CD4-positive, CD25-positive, alpha-beta regulatory T cell (primary cell): ENCODE results near the gene EFHC1. TPM values are rescaled to one million over a fixed set of nuclear protein-coding genes. Genes with fewer than 3 reads are reported as not detected.

Experiments used
- ATAC-seq, 2 donors: fragments of 150-1000 bp; cut with Tn5 transposase; one replicate each; pipeline ENCODE4 v1.10.0; 2021; ENCODE audit warnings: low read depth in 2 of 2, moderate number of reproducible peaks in 2 of 2, moderate library complexity in 1 of 2
- DNase-seq, 3 donors: peaks; one replicate each; pipeline versions ENCODE4 v3.0.0 to v3.0.0-alpha.2; 2012 to 2022; ENCODE audit warnings: mixed read lengths in 1 of 3
- H3K27ac ChIP-seq: one replicate; pipeline ENCODE4 v1.7.0; 2013; ENCODE audit warnings: mild to moderate bottlenecking, low read length; ENCODE audit not compliant: insufficient read depth, poor library complexity, severe bottlenecking
- H3K27me3 ChIP-seq: one replicate; pipeline ENCODE4 v1.7.0; 2013; ENCODE audit warnings: low read length; ENCODE audit not compliant: control insufficient read depth, insufficient read depth
- H3K36me3 ChIP-seq: one replicate; pipeline ENCODE4 v1.7.0; 2013; ENCODE audit warnings: mild to moderate bottlenecking, low read length, moderate library complexity; ENCODE audit not compliant: control insufficient read depth, insufficient read depth
- H3K4me1 ChIP-seq: 2 replicates; pipeline ENCODE4 v1.7.0; 2013; ENCODE audit warnings: mild to moderate bottlenecking, low read length; ENCODE audit not compliant: insufficient read depth, control insufficient read depth, poor library complexity, severe bottlenecking
- H3K4me3 ChIP-seq: one replicate; pipeline ENCODE4 v1.7.0; 2013; ENCODE audit warnings: low read depth, mild to moderate bottlenecking, low read length, moderate library complexity
- H3K9me3 ChIP-seq, 2 experiments: 1 replicate in 1 of 2; 2 replicates in 1 of 2; pipeline ENCODE4 v1.7.0; 2013; ENCODE audit warnings: low read length in 2 of 2, mild to moderate bottlenecking in 1 of 2, moderate library complexity in 1 of 2; ENCODE audit not compliant: control insufficient read depth in 2 of 2
- H3K27ac Mint-ChIP-seq, 3 donors: one replicate each; pipeline ENCODE4 v1.8.0; 2020 to 2022; ENCODE audit warnings: mild to moderate bottlenecking in 3 of 3, mixed read lengths in 3 of 3, moderate library complexity in 2 of 3
- H3K27me3 Mint-ChIP-seq: one replicate; pipeline ENCODE4 v1.8.0; 2022; ENCODE audit warnings: mild to moderate bottlenecking, mixed read lengths
- H3K36me3 Mint-ChIP-seq: one replicate; pipeline ENCODE4 v1.8.0; 2020; ENCODE audit warnings: mixed read lengths
- H3K4me1 Mint-ChIP-seq, 4 donors: one replicate each; pipeline ENCODE4 v1.8.0; 2020 to 2022; ENCODE audit warnings: mixed read lengths in 4 of 4, mild to moderate bottlenecking in 1 of 4
- H3K4me3 Mint-ChIP-seq, 4 donors: one replicate each; pipeline ENCODE4 v1.8.0; 2020 to 2022; ENCODE audit warnings: mild to moderate bottlenecking in 4 of 4, mixed read lengths in 4 of 4, moderate library complexity in 3 of 4
- H3K9me3 Mint-ChIP-seq, 7 donors: one replicate each; pipeline ENCODE4 v1.8.0; 2020 to 2022; ENCODE audit warnings: mixed read lengths in 7 of 7, mild to moderate bottlenecking in 3 of 7, moderate library complexity in 2 of 7
- polyA plus RNA-seq, 4 donors: library from polyadenylated mRNA; unstranded; fragments of 300-500 nt; fragmentation: Illumina TruSeq; gene quantifications; one replicate each; pipeline ENCODE4 v1.2.3, GENCODE V29; 2021
- total RNA-seq: library from RNA; stranded (reverse); gene quantifications from one replicate; pipeline ENCODE4 v1.2.3, GENCODE V29; 2022

EFHC1 gene
- total and polyA plus RNA-seq, 5 donors from 2014 or later, result 0.32 to 4.4 (median 2.1) TPM; not detected in 1

GRCh38 chr6:52511163-52511562 lies 91.0 kb downstream of the EFHC1 start:
- no peaks in the 10 kb centered on the region for H3K27me3 Mint-ChIP-seq
- no peak for ATAC-seq
- peaks cover 68% of the 10 kb centered on the region for H3K36me3 Mint-ChIP-seq
- Histone ChIP-seq H3K27me3 (no peaks in the 10 kb centered on the region), H3K4me3 (no peak overlapping the region), H3K4me1 (no peaks in the 10 kb centered on the region), H3K36me3 (peaks cover 51% of the 10 kb centered on the region), H3K9me3 (no peaks in the 10 kb centered on the region), H3K27ac (no peak overlapping the region)
- H3K4me1 Mint-ChIP-seq, result peaks cover 0 to 7% (median 2%) of the 10 kb centered on the region in 4 donors
- H3K9me3 Mint-ChIP-seq, result no peaks in the 10 kb centered on the region
- no peak overlapping the region for H3K27ac Mint-ChIP-seq
- no peak overlapping the region for H3K4me3 Mint-ChIP-seq
- no peak for DNase-seq

- Histone ChIP-seq H3K36me3 (peaks cover 49% of the 10 kb centered on the region), H3K4me3 (no peak overlapping the region), H3K27ac (no peak overlapping the region), H3K27me3 (no peaks in the 10 kb centered on the region), H3K4me1 (no peaks in the 10 kb centered on the region), H3K9me3 (no peaks in the 10 kb centered on the region)
- H3K27me3 Mint-ChIP-seq, result no peaks in the 10 kb centered on the region
- no peaks in the 10 kb centered on the region for H3K9me3 Mint-ChIP-seq
- ATAC-seq, result no peak
- H3K36me3 Mint-ChIP-seq, result peaks cover 66% of the 10 kb centered on the region
- DNase-seq, result no peak
- no peak overlapping the region for H3K4me3 Mint-ChIP-seq
- no peak overlapping the region for H3K27ac Mint-ChIP-seq
- peaks cover 0 to 4% (median 2%) of the 10 kb centered on the region in 4 donors for H3K4me1 Mint-ChIP-seq
Measured at GRCh38 chr6:52511572-52512151, 91.5 kb downstream of the EFHC1 start.

GRCh38 chr6:52512199-52512598 lies 92.1 kb downstream of the EFHC1 start:
- H3K27me3 Mint-ChIP-seq, result no peaks in the 10 kb centered on the region
- H3K4me1 Mint-ChIP-seq, result peaks cover 0 to 4% (median 2%) of the 10 kb centered on the region in 4 donors
- no peak overlapping the region for H3K4me3 Mint-ChIP-seq
- H3K9me3 ChIP-seq, result no peaks in the 10 kb centered on the region
- H3K36me3 Mint-ChIP-seq, result peaks cover 63% of the 10 kb centered on the region
- H3K27ac ChIP-seq, result no peak overlapping the region
- H3K27ac Mint-ChIP-seq, result peak overlapping the region in 1 of 3 donors; percentile 31
- H3K27me3 ChIP-seq, result no peaks in the 10 kb centered on the region
- no peak for DNase-seq
- H3K4me3 ChIP-seq, result no peak overlapping the region
- H3K36me3 ChIP-seq, result peaks cover 47% of the 10 kb centered on the region
- no peak for ATAC-seq
- no peaks in the 10 kb centered on the region for H3K9me3 Mint-ChIP-seq
- no peaks in the 10 kb centered on the region for H3K4me1 ChIP-seq

GRCh38 chr6:52513464-52513863 lies 93.3 kb downstream of the EFHC1 start:
- Histone ChIP-seq H3K27ac (no peak overlapping the region), H3K9me3 (no peaks in the 10 kb centered on the region), H3K36me3 (peaks cover 36% of the 10 kb centered on the region), H3K4me1 (no peaks in the 10 kb centered on the region), H3K4me3 (no peak overlapping the region), H3K27me3 (no peaks in the 10 kb centered on the region)
- Mint-ChIP-seq H3K27me3 (no peaks in the 10 kb centered on the region), H3K27ac (no peak overlapping the region), H3K9me3 (no peaks in the 10 kb centered on the region), H3K4me1 (peaks cover 0 to 4% (median 2%) of the 10 kb centered on the region in 4 donors), H3K4me3 (no peak overlapping the region), H3K36me3 (peaks cover 54% of the 10 kb centered on the region)
- ATAC-seq (no peak), DNase-seq (no peak)

GRCh38 chr6:52513896-52514295 lies 93.8 kb downstream of the EFHC1 start:
- Histone ChIP-seq H3K4me3 (no peak overlapping the region), H3K36me3 (peaks cover 35% of the 10 kb centered on the region), H3K27ac (no peak overlapping the region), H3K9me3 (no peaks in the 10 kb centered on the region), H3K4me1 (no peaks in the 10 kb centered on the region), H3K27me3 (no peaks in the 10 kb centered on the region)
- Mint-ChIP-seq H3K27me3 (no peaks in the 10 kb centered on the region), H3K4me1 (peaks cover 0 to 6% (median 2%) of the 10 kb centered on the region in 4 donors), H3K4me3 (no peak overlapping the region), H3K9me3 (no peaks in the 10 kb centered on the region), H3K27ac (no peak overlapping the region), H3K36me3 (peaks cover 54% of the 10 kb centered on the region)
- ATAC-seq (no peak), DNase-seq (no peak)

- ATAC-seq (no peak), DNase-seq (no peak)
- no peak overlapping the region for H3K4me3 ChIP-seq
- H3K9me3 ChIP-seq, result no peaks in the 10 kb centered on the region
- H3K4me1 ChIP-seq, result no peaks in the 10 kb centered on the region
- no peak overlapping the region for H3K27ac Mint-ChIP-seq
- H3K27me3 Mint-ChIP-seq, result no peaks in the 10 kb centered on the region
- no peaks in the 10 kb centered on the region for H3K27me3 ChIP-seq
- H3K4me1 Mint-ChIP-seq, result peaks cover 0 to 10% (median 2%) of the 10 kb centered on the region in 4 donors
- no peak overlapping the region for H3K4me3 Mint-ChIP-seq
- peaks cover 29% of the 10 kb centered on the region for H3K36me3 ChIP-seq
- no peaks in the 10 kb centered on the region for H3K9me3 Mint-ChIP-seq
- no peak overlapping the region for H3K27ac ChIP-seq
- peaks cover 54% of the 10 kb centered on the region for H3K36me3 Mint-ChIP-seq
Measured at GRCh38 chr6:52514514-52514913, 94.4 kb downstream of the EFHC1 start.

- ATAC-seq, result no peak
- Mint-ChIP-seq H3K4me3 (no peak overlapping the region), H3K27ac (no peak overlapping the region)
Measured at GRCh38 chr6:52515219-52515960, 95.2 kb downstream of the EFHC1 start.

GRCh38 chr6:52516269-52516668 lies 96.1 kb downstream of the EFHC1 start:
- peaks cover 0 to 5% (median 3%) of the 10 kb centered on the region in 4 donors for H3K4me1 Mint-ChIP-seq
- H3K27me3 Mint-ChIP-seq, result no peaks in the 10 kb centered on the region
- ATAC-seq (no peak), DNase-seq (peak in 1 of 3 donors; percentile 30)
- no peaks in the 10 kb centered on the region for H3K27me3 ChIP-seq
- no peak overlapping the region for H3K27ac Mint-ChIP-seq
- peaks cover 51% of the 10 kb centered on the region for H3K36me3 Mint-ChIP-seq
- no peak overlapping the region for H3K4me3 ChIP-seq
- no peaks in the 10 kb centered on the region for H3K4me1 ChIP-seq
- H3K27ac ChIP-seq, result no peak overlapping the region
- H3K4me3 Mint-ChIP-seq, result no peak overlapping the region
- no peaks in the 10 kb centered on the region for H3K9me3 Mint-ChIP-seq
- no peaks in the 10 kb centered on the region for H3K9me3 ChIP-seq
- peaks cover 29% of the 10 kb centered on the region for H3K36me3 ChIP-seq

More at GRCh38 chr6:52515219-52515960, 95.2 kb downstream of the EFHC1 start:
- Histone ChIP-seq H3K9me3 (no peaks in the 10 kb centered on the region), H3K4me3 (no peak overlapping the region), H3K4me1 (no peaks in the 10 kb centered on the region), H3K27ac (no peak overlapping the region), H3K36me3 (peaks cover 29% of the 10 kb centered on the region), H3K27me3 (no peaks in the 10 kb centered on the region)
- Mint-ChIP-seq H3K36me3 (peaks cover 54% of the 10 kb centered on the region), H3K9me3 (no peaks in the 10 kb centered on the region), H3K4me1 (peaks cover 0 to 10% (median 3%) of the 10 kb centered on the region in 4 donors), H3K27me3 (no peaks in the 10 kb centered on the region)
- no peak for DNase-seq
